KOPT-K1 (cell line): ENCODE data around the gene CGNL1.

ENCODE experiments used
- H3K27ac ChIP-seq: fragments of 200-600 bp; sonication (generic); 2 replicates; pipeline ENCODE4 v1.5.1; 2016; ENCODE audit warnings: antibody characterized with exemption, mild to moderate bottlenecking, low read depth, low read length; ENCODE audit not compliant: poor library complexity, severe bottlenecking
- H3K36me3 ChIP-seq: fragments of 200-600 bp; sonication (generic); 2 replicates; pipeline ENCODE4 v1.5.1; 2017; ENCODE audit warnings: antibody characterized with exemption, mild to moderate bottlenecking, low read length, moderate library complexity; ENCODE audit not compliant: insufficient read depth
- H3K9me3 ChIP-seq: fragments of 200-600 bp; sonication (generic); 2 replicates; pipeline ENCODE4 v1.5.1; 2017; ENCODE audit warnings: antibody characterized with exemption, low read length, mild to moderate bottlenecking; ENCODE audit not compliant: insufficient read depth, poor library complexity, severe bottlenecking

The CGNL1 gene

GRCh38 chr15:57343048-57343447 lies 33.3 kb upstream of the CGNL1 start:
- Histone ChIP-seq H3K36me3 (no peaks in the 10 kb centered on the region), H3K9me3 (no peaks in the 10 kb centered on the region), H3K27ac (no peak overlapping the region)

GRCh38 chr15:57343498-57343897 lies 32.8 kb upstream of the CGNL1 start:
- H3K36me3 ChIP-seq, result no peaks in the 10 kb centered on the region
- no peak overlapping the region for H3K27ac ChIP-seq
- no peaks in the 10 kb centered on the region for H3K9me3 ChIP-seq

GRCh38 chr15:57344282-57344681 lies 32.0 kb upstream of the CGNL1 start:
- no peaks in the 10 kb centered on the region for H3K9me3 ChIP-seq
- no peak overlapping the region for H3K27ac ChIP-seq
- H3K36me3 ChIP-seq, result no peaks in the 10 kb centered on the region

GRCh38 chr15:57345584-57345983 lies 30.7 kb upstream of the CGNL1 start:
- Histone ChIP-seq H3K36me3 (no peaks in the 10 kb centered on the region), H3K9me3 (no peaks in the 10 kb centered on the region), H3K27ac (no peak overlapping the region)

GRCh38 chr15:57348081-57348480 lies 28.2 kb upstream of the CGNL1 start:
- H3K27ac ChIP-seq, result no peak overlapping the region
- no peaks in the 10 kb centered on the region for H3K9me3 ChIP-seq
- no peaks in the 10 kb centered on the region for H3K36me3 ChIP-seq

GRCh38 chr15:57352535-57353316 lies 23.6 kb upstream of the CGNL1 start:
- H3K36me3 ChIP-seq, result no peaks in the 10 kb centered on the region
- no peak overlapping the region for H3K27ac ChIP-seq
- H3K9me3 ChIP-seq, result no peaks in the 10 kb centered on the region

- H3K36me3 ChIP-seq, result no peaks in the 10 kb centered on the region
- no peak overlapping the region for H3K27ac ChIP-seq
- H3K9me3 ChIP-seq, result no peaks in the 10 kb centered on the region
Measured at GRCh38 chr15:57353317-57353804, 22.9 kb upstream of the CGNL1 start.

GRCh38 chr15:57354436-57355123 lies 21.7 kb upstream of the CGNL1 start:
- Histone ChIP-seq H3K27ac (no peak overlapping the region), H3K9me3 (no peaks in the 10 kb centered on the region), H3K36me3 (no peaks in the 10 kb centered on the region)

GRCh38 chr15:57355259-57355658 lies 21.0 kb upstream of the CGNL1 start:
- Histone ChIP-seq H3K36me3 (no peaks in the 10 kb centered on the region), H3K9me3 (no peaks in the 10 kb centered on the region), H3K27ac (no peak overlapping the region)

GRCh38 chr15:57356178-57356577 lies 20.1 kb upstream of the CGNL1 start:
- H3K9me3 ChIP-seq, result no peaks in the 10 kb centered on the region
- H3K27ac ChIP-seq, result no peak overlapping the region
- H3K36me3 ChIP-seq, result no peaks in the 10 kb centered on the region

GRCh38 chr15:57356636-57357035 lies 19.7 kb upstream of the CGNL1 start:
- Histone ChIP-seq H3K36me3 (no peaks in the 10 kb centered on the region), H3K9me3 (no peaks in the 10 kb centered on the region), H3K27ac (no peak overlapping the region)

GRCh38 chr15:57357799-57358198 lies 18.5 kb upstream of the CGNL1 start:
- Histone ChIP-seq H3K36me3 (no peaks in the 10 kb centered on the region), H3K27ac (no peak overlapping the region), H3K9me3 (no peaks in the 10 kb centered on the region)

GRCh38 chr15:57358571-57358970 lies 17.7 kb upstream of the CGNL1 start:
- no peak overlapping the region for H3K27ac ChIP-seq
- H3K9me3 ChIP-seq, result no peaks in the 10 kb centered on the region
- no peaks in the 10 kb centered on the region for H3K36me3 ChIP-seq

GRCh38 chr15:57363661-57364060 lies 12.6 kb upstream of the CGNL1 start:
- Histone ChIP-seq H3K36me3 (no peaks in the 10 kb centered on the region), H3K9me3 (no peaks in the 10 kb centered on the region), H3K27ac (no peak overlapping the region)

- Histone ChIP-seq H3K27ac (no peak overlapping the region), H3K9me3 (no peaks in the 10 kb centered on the region), H3K36me3 (no peaks in the 10 kb centered on the region)
Measured at GRCh38 chr15:57364282-57365007, 11.9 kb upstream of the CGNL1 start.
